GM19324 (cell line): Measurements from ENCODE around the gene RNU6-9.

Experiments
- ATAC-seq: cut with Tn5 transposase; IDR thresholded peaks from one replicate; pipeline ENCODE4 v1.9.1; 2021; ENCODE audit warnings: mild to moderate bottlenecking, moderate library complexity; ENCODE audit not compliant: unreplicated experiment, low FRiP score

RNU6-9 gene

GRCh38 chr19:916645-917322 lies 23.5 kb downstream of the RNU6-9 start:
- no peak for ATAC-seq

DNA sequence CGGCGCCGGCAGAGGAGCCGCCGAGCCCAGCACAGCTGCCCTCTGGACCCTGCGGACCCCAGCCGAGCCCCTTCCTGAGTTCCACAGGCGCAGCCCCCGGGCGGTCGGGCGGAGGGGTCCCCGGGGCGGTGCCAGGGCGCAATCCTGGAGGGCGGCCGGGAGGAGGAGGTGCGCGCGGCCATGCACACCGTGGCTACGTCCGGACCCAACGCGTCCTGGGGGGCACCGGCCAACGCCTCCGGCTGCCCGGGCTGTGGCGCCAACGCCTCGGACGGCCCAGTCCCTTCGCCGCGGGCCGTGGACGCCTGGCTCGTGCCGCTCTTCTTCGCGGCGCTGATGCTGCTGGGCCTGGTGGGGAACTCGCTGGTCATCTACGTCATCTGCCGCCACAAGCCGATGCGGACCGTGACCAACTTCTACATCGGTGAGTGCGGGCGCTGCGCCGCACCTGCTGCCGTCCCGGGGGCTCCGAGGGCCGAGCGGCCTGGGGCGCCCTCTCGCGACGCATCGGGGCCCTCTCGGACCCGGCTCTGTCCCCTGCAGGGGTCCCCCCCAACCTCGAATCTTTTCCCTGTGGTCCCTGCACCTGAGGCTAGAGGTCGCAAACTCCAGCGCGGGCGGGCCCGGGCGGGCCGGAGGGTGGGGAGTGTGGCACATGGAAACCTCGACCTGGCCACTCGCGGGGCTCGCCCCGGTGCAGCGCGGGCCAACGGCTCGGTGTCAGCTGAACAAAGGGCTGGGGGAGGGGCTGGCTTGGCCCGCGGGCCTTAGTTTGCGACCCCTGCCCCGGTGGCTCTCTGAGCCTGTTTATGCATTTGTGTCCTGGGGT lies 24.3 kb downstream of the RNU6-9 start, which contains the start of gene KISS1R:
TSS of gene KISS1R (plus strand) at position 11 of the 829 bp plus-strand sequence. CDS start at position 181, 170 bp downstream.
- ATAC-seq = no peak

DNA sequence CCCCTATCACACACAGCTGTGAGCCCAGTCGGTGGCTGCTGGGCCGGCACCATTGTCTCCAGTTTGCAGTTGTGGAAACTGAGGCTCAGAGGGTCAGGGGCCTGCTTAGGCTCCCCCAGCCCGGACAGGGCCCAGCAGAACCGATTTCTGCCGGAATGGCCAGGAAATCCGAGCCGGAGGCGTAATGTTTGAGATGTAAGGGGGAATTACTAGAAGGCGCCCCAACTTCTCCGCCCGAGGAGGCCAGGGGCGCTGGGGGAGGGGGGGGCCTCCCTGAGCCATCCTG lies 24.8 kb downstream of the RNU6-9 start:
- ATAC-seq = no peak

- no peak for ATAC-seq
Measured at GRCh38 chr19:918481-919198, 25.4 kb downstream of the RNU6-9 start.

DNA sequence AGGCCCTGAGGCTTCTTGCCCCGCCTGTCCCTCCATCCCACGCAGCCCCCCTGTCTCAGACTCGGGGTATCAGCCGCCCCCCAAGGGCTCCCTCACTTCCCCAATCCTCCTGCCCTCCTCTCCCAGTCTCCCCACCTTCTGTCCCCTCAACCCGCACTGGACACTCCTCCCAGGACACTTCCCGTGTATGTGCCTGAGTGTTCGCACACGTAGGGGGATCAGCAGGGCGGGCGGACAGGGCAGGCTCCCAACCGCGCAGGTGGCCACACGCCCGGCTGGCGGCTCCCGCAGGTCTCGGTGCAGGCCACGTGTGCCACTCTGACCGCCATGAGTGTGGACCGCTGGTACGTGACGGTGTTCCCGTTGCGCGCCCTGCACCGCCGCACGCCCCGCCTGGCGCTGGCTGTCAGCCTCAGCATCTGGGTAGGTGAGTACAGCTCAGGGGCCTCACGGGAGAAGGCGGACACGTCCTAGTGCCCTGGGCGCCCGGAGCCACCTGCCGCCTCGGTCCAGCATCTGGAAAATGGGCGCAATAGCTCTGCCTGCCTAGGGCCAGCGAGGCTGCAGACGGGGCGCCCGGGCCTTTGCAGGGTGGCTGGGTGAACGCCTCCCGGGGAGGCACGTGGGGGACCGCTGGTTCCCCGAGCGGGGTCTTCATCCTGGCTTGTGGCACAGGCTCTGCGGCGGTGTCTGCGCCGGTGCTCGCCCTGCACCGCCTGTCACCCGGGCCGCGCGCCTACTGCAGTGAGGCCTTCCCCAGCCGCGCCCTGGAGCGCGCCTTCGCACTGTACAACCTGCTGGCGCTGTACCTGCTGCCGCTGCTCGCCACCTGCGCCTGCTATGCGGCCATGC lies 26.1 kb downstream of the RNU6-9 start:
- no peak for ATAC-seq

GRCh38 chr19:920051-920864 lies 27.0 kb downstream of the RNU6-9 start:
- no peak for ATAC-seq

DNA sequence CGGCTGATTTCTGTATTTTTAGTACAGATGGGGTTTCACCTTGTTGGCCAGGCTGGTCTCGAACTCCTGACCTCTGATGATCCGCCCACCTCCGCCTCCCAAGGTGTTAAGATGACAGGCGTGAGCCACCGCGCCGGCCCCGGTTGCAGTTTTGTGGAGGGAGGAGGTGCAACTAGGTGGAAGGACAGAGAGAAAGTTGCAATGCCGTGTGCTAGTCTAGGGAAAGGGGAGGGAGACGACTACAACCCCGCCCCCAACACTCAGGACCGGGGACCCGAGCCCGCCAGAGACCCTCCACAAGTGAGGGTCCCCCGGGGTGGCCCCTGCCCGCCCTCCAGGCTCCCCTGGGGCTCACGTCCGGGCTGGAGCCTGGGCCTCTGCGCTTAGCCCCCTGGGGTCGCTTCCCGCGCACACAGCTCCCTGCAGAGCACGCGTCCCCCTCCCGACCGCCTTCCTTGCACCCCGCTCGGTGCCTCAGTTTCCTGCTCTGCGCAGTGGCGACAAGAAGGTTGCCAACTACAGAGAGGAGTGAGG lies 31.3 kb downstream of the RNU6-9 start:
- no peak for ATAC-seq

GRCh38 chr19:925087-925525 lies 31.8 kb downstream of the RNU6-9 start:
- ATAC-seq = peak; percentile 16

GRCh38 chr19:925526-926322 lies 32.4 kb downstream of the RNU6-9 start, which contains the start of gene ARID3A:
Gene ARID3A (plus strand): TSS chr19:926035. CDS start chr19:929529, 3,494 bp downstream.
- ATAC-seq = peak; percentile 64

DNA sequence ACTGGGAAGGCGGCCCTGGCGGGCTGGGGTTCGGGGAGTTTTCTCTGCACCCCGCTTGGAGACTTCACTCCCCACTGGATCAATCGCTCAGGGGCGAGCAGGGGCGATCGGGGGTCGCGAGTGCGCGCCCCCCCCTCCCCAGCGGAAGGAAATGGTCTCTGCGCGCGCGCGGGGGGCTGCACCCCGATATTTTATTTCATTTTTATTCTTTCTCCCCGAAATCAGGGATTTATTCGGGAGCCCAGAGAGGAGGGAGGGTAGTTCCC lies 33.0 kb downstream of the RNU6-9 start:
- no peak for ATAC-seq

DNA sequence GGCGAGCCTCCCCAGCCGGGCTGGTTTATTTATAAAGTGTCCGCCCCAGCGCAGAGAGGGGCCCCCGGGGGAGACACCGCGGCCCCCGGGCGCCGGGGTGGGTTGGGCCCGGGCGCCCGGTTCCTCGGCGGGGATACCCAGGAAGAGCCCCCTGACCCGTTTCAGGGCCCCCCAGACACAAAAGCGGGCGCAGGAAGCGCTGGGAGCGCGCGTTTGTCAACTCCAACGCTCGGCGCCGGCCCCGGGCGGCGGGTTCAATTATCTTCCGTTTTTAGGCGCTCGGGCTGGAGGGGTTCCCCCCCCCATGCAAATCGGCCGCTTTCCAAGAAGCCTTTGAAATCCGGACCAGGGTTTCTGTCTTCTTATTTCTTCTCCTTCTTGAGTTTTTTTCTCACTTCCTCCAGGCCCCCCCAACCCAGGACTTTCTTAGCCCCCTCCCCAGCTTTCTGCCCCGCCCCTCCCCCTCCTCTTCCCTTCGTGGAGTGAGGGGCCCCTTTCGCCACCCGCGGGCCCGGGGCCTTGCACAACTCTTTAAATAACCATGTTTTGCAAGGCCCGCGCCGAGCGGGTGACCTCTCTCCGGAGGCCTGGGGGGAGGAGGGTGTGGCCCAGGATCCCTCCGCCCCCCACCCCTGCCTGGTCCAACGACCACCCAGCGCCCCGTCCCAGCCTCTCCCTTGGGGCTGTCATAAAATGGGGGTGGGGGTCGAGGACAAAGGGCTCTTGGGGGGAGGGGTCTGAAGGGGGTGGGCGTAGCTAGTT lies 33.5 kb downstream of the RNU6-9 start:
- ATAC-seq = no peak

DNA sequence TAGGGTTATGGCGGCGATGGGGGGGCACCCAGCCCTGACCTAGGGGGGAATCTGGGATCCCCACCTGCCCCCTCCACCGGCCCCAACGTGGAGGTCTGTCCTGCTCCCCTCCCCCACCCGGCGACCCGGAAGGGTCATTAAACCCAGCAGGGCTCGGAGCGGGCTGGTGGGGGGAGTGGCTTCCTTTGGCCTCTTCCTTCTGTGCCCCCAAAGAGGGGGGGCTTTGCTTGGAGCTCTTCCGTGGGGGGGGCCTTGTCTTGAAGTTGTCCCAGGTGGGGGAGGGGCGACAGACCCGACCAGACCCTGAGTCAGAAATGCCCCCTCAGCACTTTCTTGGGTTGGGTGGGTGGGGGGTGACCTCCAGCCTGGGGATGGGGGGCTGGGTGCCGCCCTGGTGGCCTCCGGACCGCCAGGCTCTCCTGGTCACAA lies 34.1 kb downstream of the RNU6-9 start:
- no peak for ATAC-seq

- no peak for ATAC-seq
Measured at GRCh38 chr19:927780-928401, 34.6 kb downstream of the RNU6-9 start.

- ATAC-seq = no peak
Measured at GRCh38 chr19:928471-929202, 35.4 kb downstream of the RNU6-9 start.

DNA sequence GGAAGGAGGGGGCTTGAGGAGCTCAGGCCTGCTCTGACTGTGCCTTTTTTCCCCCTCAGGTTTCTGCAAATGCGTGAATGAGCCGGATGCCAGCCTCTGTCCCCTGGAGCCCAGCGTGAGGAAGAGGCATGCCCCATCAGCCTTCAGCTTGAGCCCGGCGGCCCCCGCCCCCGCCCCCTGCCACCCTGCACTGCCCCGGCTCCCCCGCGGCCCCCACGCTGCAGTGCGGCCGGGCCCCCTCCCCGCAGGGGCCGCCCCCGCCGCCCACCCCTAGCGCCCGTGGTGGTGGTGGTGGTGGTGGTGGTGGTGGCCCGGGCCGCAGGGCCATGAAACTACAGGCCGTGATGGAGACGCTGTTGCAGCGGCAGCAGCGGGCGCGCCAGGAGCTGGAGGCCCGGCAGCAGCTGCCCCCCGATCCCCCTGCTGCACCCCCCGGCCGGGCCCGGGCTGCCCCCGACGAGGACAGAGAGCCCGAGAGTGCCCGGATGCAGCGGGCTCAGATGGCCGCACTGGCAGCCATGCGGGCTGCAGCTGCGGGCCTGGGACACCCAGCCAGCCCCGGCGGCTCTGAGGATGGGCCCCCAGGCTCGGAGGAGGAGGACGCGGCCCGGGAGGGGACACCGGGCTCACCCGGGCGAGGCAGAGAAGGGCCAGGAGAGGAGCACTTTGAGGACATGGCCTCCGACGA lies 36.1 kb downstream of the RNU6-9 start:
- ATAC-seq = no peak

DNA sequence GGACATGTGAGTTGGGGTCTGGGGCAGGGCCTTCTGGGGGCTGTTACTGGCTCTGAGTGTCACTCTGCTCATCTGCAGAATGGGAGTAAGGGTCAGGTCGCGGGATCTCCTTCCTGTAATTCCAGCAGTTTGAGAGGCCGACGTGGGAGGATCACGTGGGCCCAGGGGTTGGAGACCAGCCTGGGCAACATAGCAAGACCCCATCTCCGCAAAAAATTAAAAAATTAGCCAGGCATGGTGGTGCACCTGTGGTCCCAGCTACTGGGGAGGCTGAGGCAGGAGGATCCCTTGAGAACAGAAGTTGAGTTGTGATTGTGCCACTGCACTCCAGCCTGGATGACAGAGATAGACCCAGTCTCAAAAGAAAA lies 36.6 kb downstream of the RNU6-9 start:
- ATAC-seq = no peak
